Measurements from ENCODE around the gene CPNE8. TPM values are rescaled to one million over a fixed set of nuclear protein-coding genes. Genes with fewer than 3 reads are reported as not detected.

Gene CPNE8
- total and polyA plus RNA-seq, 2 of the 4 experiments (the other 2 are of a cell fraction): not detected

DNA sequence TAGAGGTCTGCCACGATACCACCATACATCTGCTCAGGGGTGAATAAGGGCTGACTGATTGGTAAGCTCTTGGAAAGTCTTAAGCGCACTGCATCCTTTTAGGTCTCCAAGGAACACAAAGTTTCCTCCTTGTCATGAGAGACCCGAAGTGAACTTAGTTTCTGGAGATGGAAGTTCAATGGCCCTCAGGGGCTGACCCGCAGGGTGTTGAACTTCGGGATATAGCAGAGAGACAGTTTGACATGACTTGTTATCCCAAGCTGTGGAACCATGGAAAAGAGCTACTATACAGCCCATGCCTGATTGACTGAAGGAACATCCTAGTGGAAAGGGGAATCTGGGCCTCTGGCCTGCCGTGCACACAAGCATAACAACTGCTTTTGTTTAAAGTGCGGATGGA, 26.9 kb upstream of the CPNE8 start:
- TF ChIP-seq CEBPB (IDR thresholded peaks at IDR 0.05; ENCODE audit: low read depth, low read length) (no peak), MAZ (IDR thresholded peaks at IDR 0.05; ENCODE audit: borderline replicate concordance, low read depth, low read length) (no peak), MAFK (IDR thresholded peaks at IDR 0.05; ENCODE audit: low read depth, low read length) (no peak), RAD21 (IDR thresholded peaks at IDR 0.05; ENCODE audit: low read length) (no peak), NFE2L2 (IDR thresholded peaks at IDR 0.05; ENCODE audit: low read depth, low read length) (no peak), RCOR1 (IDR thresholded peaks at IDR 0.05; ENCODE audit: insufficient replicate concordance, low read length) (no peak), POLR2A (IDR thresholded peaks at IDR 0.05; ENCODE audit: low read depth, low read length) (no peak), RFX5 (IDR thresholded peaks at IDR 0.05; ENCODE audit: low read depth, low read length) (no peak), CHD1 (IDR thresholded peaks at IDR 0.05; ENCODE audit: low read depth, low read length) (no peak), FOS (IDR thresholded peaks at IDR 0.05; ENCODE audit: low read depth, low read length) (no peak), MXI1 (IDR thresholded peaks at IDR 0.05; ENCODE audit: borderline replicate concordance, low read depth, low read length) (no peak), BHLHE40 (IDR thresholded peaks at IDR 0.05; ENCODE audit: low read depth, low read length) (no peak)
- TF ChIP-seq, protein P1, sequence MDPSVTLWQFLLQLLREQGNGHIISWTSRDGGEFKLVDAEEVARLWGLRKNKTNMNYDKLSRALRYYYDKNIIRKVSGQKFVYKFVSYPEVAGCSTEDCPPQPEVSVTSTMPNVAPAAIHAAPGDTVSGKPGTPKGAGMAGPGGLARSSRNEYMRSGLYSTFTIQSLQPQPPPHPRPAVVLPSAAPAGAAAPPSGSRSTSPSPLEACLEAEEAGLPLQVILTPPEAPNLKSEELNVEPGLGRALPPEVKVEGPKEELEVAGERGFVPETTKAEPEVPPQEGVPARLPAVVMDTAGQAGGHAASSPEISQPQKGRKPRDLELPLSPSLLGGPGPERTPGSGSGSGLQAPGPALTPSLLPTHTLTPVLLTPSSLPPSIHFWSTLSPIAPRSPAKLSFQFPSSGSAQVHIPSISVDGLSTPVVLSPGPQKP (IDR thresholded peaks at IDR 0.05; ENCODE audit: borderline replicate concordance, low read depth, low read length): no peak
- TF ChIP-seq, protein P2, sequence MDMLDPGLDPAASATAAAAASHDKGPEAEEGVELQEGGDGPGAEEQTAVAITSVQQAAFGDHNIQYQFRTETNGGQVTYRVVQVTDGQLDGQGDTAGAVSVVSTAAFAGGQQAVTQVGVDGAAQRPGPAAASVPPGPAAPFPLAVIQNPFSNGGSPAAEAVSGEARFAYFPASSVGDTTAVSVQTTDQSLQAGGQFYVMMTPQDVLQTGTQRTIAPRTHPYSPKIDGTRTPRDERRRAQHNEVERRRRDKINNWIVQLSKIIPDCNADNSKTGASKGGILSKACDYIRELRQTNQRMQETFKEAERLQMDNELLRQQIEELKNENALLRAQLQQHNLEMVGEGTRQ (IDR thresholded peaks at IDR 0.05; ENCODE audit: low read depth, low read length): no peak

More for the DNA sequence above, 26.9 kb upstream of the CPNE8 start:
- WGBS, 2 experiments (ENCODE audit: extremely low coverage in 2 of 2, insufficient read length in 1 of 2): no CpG with 5 or more reads among the region's 7 CpGs
- Histone ChIP-seq H2BK20ac (ENCODE audit: low read depth, low read length) (no peak overlapping the region), H3K9ac (ENCODE audit: low read depth, low read length) (no peak overlapping the region), H4K5ac (ENCODE audit: low read depth, low read length) (no peak overlapping the region), H3K9me3 (ENCODE audit: control insufficient read depth, insufficient read depth, low read length) (peaks cover 11% of the 10 kb centered on the region), H3K4me3 (ENCODE audit: insufficient read depth, low read depth, low read length) (no peak overlapping the region), H2AFZ (replicated peaks; ENCODE audit: low read length, poor library complexity) (no peak overlapping the region), H3K9me1 (ENCODE audit: insufficient read depth, low read length) (no peaks in the 10 kb centered on the region), H3K4me2 (ENCODE audit: low read depth, low read length) (no peak overlapping the region), H3K79me1 (ENCODE audit: low read depth in 1 of 2, low read length in 2 of 2) (no peaks in the 10 kb centered on the region), H4K91ac (ENCODE audit: insufficient read depth, low read depth, low read length) (no peak overlapping the region), H3K27ac (ENCODE audit: insufficient read depth, low read length) (no peak overlapping the region), H3K56ac (ENCODE audit: extremely low read depth, insufficient read depth, low read length) (no peak overlapping the region), H2AK5ac (ENCODE audit: low read depth, low read length) (no peak overlapping the region), H2BK120ac (ENCODE audit: low read depth, low read length) (no peak overlapping the region), H2BK15ac (ENCODE audit: low read depth, low read length) (no peak overlapping the region), H3K27me3 (ENCODE audit: control insufficient read depth, insufficient read depth, low read length) (no peaks in the 10 kb centered on the region), H3K4ac (ENCODE audit: low read depth, low read length) (no peak overlapping the region), H3K14ac (replicated peaks; ENCODE audit: low read depth, low read length) (no peak overlapping the region), H3K36me3 (ENCODE audit: control insufficient read depth, insufficient read depth, low read length) (no peaks in the 10 kb centered on the region), H3K23ac (ENCODE audit: low read depth, low read length) (no peak overlapping the region), H3K18ac (ENCODE audit: low read depth, low read length) (no peak overlapping the region), H4K8ac (ENCODE audit: low read depth in 2 of 2, low read length in 2 of 2) (no peak overlapping the region), H2AK9ac (replicated peaks; ENCODE audit: low read depth, low read length, poor library complexity) (no peak overlapping the region), H2BK5ac (ENCODE audit: low read depth, low read length, poor library complexity, severe bottlenecking) (no peak overlapping the region), H4K20me1 (ENCODE audit: insufficient read depth, low read length) (no peaks in the 10 kb centered on the region), H3K4me1 (ENCODE audit: control insufficient read depth, insufficient read depth, low read length) (no peaks in the 10 kb centered on the region)
- ChIA-PET POLR2A (ENCODE audit: unreplicated experiment) (no interaction called here), CTCF (no interaction called here)
- intact Hi-C loops (cut with micrococcal nuclease) (no loop called here), in situ Hi-C loops (cut with MboI; ENCODE audit: low sequenced_read_pairs) (no loop called here), dilution Hi-C loops (cut with HindIII; ENCODE audit: low sequenced_read_pairs, unreplicated experiment) (no loop called here)
- DNase-seq (no peak), ATAC-seq (ENCODE audit: low read depth) (no peak)
- BruUV-seq (replicated peaks): no TSS peak
